ENCODE measurements around the gene FCN3.

DNA sequence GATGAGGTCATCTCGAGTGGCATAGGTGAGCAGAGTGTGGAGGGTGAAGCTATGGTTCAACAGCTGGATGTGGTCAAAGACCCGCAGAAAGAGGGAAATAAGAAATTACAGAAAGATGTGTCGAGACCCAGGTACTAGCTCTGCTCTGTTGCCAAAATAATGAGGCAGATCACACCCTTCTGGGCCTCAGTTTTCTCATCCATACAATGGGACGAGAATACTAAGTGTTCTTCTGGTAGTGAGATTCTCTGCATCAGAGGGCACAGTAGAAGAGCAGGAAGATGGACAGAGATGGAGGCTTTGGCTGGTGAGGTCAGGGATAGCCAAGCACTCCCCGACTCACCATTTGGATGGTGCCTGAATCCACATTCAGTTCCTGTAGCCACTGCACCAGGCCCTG lies 18.9 kb downstream of the FCN3 start:
- TF ChIP-seq, protein P1, sequence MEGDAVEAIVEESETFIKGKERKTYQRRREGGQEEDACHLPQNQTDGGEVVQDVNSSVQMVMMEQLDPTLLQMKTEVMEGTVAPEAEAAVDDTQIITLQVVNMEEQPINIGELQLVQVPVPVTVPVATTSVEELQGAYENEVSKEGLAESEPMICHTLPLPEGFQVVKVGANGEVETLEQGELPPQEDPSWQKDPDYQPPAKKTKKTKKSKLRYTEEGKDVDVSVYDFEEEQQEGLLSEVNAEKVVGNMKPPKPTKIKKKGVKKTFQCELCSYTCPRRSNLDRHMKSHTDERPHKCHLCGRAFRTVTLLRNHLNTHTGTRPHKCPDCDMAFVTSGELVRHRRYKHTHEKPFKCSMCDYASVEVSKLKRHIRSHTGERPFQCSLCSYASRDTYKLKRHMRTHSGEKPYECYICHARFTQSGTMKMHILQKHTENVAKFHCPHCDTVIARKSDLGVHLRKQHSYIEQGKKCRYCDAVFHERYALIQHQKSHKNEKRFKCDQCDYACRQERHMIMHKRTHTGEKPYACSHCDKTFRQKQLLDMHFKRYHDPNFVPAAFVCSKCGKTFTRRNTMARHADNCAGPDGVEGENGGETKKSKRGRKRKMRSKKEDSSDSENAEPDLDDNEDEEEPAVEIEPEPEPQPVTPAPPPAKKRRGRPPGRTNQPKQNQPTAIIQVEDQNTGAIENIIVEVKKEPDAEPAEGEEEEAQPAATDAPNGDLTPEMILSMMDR (IDR thresholded peaks at IDR 0.05): no peak
- no peak for TF ChIP-seq POLR2A (IDR thresholded peaks at IDR 0.05)
